GM21825 (cell line): ENCODE measurements around the gene CIDEC.

Source experiments
- ATAC-seq: cut with Tn5 transposase; IDR thresholded peaks from one replicate; pipeline ENCODE4 v1.9.1; 2021; ENCODE audit warnings: mild to moderate bottlenecking, moderate library complexity; ENCODE audit not compliant: unreplicated experiment

The CIDEC gene

DNA sequence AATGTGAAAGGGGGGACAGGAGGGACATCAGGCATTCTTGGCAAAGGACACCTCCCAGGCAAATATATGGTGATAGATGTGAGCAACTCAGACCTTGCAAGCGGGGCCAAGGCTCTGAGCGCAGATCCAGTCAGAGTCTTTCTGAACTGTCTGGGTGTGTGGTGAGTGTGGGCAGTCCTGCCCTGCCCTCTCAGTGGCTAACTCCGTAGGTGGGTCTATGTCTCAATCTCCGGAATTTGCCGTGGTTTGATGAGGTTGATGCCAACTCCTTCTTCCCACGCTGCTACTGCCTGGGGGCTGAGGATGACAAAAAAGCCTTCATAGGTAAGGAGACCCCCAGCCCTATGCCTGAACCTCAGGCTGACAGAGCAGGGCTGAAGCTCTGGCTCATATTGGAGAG is 62.6 kb downstream of the CIDEC start:
- ATAC-seq = no peak
